NT2/D1 (cell line): ENCODE results near the gene CTSZ.

Experiments used
- SUZ12 ChIP-seq: IDR thresholded peaks from 2 replicates; pipeline ENCODE4 v1.6.1; 2011; ENCODE audit not compliant: insufficient read length, insufficient read depth; ENCODE audit errors: extremely low read depth
- YY1 ChIP-seq: IDR thresholded peaks from 2 replicates; pipeline ENCODE4 v1.6.1; 2011; ENCODE audit not compliant: insufficient read length, insufficient read depth
- ZNF274 ChIP-seq: IDR thresholded peaks from 2 replicates; pipeline ENCODE4 v1.6.1; 2011; ENCODE audit warnings: mild to moderate bottlenecking, low read depth, low read length

DNA sequence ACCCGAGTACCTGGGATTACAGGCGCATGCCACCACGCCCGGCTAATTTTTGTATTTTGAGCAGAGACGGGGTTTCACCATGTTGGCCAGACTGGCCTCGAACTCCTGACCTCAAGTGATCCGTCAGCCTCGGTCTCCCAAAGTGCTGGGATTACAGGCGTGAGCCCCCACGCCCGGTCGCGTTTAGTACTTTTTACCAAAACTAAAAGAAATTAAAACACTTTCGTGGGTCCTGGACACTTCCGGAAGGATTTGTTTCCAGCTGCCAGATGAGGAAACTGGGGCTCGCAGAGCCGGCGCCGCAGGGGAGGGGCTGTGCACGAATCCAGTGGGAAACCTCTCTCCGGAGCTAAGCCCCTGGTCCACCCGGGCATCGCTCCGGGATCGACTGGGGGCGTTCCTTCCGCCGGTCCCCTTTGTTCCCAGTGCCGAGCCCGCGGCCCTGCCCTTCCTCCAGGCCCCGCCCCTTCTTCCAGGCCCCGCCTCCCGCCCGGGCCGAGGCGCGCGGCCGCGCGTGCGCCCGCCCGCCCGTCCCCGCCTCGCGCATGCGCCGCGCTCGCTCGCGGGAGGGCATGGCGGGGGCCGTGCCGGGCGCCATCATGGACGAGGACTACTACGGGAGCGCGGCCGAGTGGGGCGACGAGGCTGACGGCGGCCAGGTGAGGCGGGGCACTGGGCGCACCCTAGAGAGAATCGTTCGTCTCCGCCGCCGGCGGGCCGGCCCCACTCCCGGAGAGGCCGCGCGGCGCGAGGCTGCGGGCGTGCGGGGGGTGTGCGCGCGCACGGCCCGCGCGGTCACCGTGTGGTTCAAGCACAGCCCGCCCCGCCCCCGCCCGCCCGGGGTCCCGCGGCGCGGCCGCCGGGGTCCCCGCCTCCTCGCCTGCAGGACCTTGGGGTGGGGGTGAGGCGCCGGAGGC lies 26.1 kb downstream of the CTSZ start, which contains the start of gene NELFCD:
- TF ChIP-seq SUZ12 (no peak), YY1 (no peak), ZNF274 (no peak)
